Stimulated activated naive CD8-positive, alpha-beta T cell treated with anti-CD3 and anti-CD28 coated beads, Interleukin-15, amount 100 ng/mL, for 72 hours (primary cell): ENCODE measurements around the gene CECR2.
A peak's percentile ranks its signal among the peaks of the same experiment; 100 is the strongest.

Source experiments
- ATAC-seq: fragments of 150-1000 bp; cut with Tn5 transposase; 2 replicates; pipeline ENCODE4 v1.10.0; 2021; ENCODE audit warnings: mild to moderate bottlenecking, moderate library complexity
- DNase-seq, 2 donors: peaks; one replicate each; pipeline ENCODE4 v3.0.0; 2021 to 2022
- H3K27ac Mint-ChIP-seq, 2 donors: one replicate each; pipeline ENCODE4 v1.8.0; 2022; ENCODE audit warnings: mild to moderate bottlenecking in 2 of 2, mixed read lengths in 2 of 2, moderate library complexity in 2 of 2
- H3K27me3 Mint-ChIP-seq: one replicate; pipeline ENCODE4 v1.8.0; 2022; ENCODE audit warnings: mixed read lengths
- H3K4me1 Mint-ChIP-seq: one replicate; pipeline ENCODE4 v1.8.0; 2022; ENCODE audit warnings: mild to moderate bottlenecking, mixed read lengths
- H3K4me3 Mint-ChIP-seq, 2 donors: one replicate each; pipeline ENCODE4 v1.8.0; 2022; ENCODE audit warnings: mild to moderate bottlenecking in 2 of 2, mixed read lengths in 2 of 2, moderate library complexity in 1 of 2
- H3K9me3 Mint-ChIP-seq, 2 donors: one replicate each; pipeline ENCODE4 v1.8.0; 2022; ENCODE audit warnings: mixed read lengths in 2 of 2

The CECR2 gene

DNA sequence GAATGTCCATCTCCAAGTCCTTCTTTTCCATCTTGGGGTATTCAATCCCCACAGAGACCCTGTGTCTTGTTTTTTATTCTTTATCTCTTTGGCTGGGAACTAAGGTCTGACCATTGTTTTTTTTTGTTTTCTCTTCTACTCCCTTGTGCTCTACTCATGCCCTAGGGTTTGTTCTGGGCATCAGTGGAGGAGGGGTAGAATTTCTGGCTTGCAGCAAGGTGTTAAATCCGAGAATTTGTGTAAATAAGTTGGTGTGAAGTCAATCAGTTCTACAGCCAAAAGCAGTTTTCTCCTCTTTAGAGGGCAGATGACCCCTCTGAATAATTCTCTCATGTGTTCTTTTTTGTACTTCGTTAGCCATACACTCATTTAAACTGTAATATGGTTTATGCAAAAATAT lies 10.7 kb downstream of the CECR2 start:
- ATAC-seq (no peak), DNase-seq (no peak)
- H3K9me3 Mint-ChIP-seq: peaks cover 0 to 9% of the 10 kb centered on the region in 2 donors
- H3K27ac Mint-ChIP-seq: no peak overlapping the region
- no peak overlapping the region for H3K4me3 Mint-ChIP-seq
- peaks cover 16% of the 10 kb centered on the region for H3K27me3 Mint-ChIP-seq
- H3K4me1 Mint-ChIP-seq: no peaks in the 10 kb centered on the region

DNA sequence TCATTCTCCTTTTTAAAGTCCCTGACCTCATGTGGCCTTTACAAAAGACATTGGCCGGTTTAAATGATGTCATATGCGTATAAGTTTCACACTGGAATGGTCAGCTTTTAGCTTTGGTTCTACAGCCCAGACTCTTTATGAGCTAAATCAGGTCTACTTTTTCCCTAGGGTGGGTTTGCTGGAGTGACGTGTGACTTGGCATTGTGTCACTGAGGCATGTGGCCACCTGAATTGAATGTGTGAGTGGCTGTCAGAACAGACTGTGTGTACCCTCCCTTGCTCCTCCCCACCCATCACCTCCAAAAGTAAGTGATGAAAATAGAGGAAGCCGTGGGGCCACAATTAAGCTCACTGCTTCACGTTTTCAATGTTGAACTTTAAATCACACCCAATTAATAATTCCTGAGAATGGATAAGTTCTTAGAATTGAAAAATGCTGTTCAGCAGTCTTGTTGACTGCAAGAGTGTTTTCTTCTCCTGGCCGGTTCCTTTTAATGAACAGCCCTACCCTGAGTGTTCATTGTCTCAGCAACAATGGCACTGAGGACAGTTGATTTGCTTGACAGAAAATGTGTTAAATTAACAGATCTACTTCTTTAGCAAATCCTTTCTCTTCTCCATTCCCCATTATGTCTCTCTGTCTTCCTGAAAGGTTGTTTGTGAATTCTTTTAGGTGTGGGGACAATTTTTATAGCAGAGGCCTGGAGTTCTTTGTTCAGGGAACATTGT lies 11.3 kb downstream of the CECR2 start:
- no peak overlapping the region for H3K4me3 Mint-ChIP-seq
- no peaks in the 10 kb centered on the region for H3K4me1 Mint-ChIP-seq
- peaks cover 16% of the 10 kb centered on the region for H3K27me3 Mint-ChIP-seq
- H3K27ac Mint-ChIP-seq: no peak overlapping the region
- DNase-seq: no peak
- H3K9me3 Mint-ChIP-seq: peaks cover 0 to 14% of the 10 kb centered on the region in 2 donors
- no peak for ATAC-seq

DNA sequence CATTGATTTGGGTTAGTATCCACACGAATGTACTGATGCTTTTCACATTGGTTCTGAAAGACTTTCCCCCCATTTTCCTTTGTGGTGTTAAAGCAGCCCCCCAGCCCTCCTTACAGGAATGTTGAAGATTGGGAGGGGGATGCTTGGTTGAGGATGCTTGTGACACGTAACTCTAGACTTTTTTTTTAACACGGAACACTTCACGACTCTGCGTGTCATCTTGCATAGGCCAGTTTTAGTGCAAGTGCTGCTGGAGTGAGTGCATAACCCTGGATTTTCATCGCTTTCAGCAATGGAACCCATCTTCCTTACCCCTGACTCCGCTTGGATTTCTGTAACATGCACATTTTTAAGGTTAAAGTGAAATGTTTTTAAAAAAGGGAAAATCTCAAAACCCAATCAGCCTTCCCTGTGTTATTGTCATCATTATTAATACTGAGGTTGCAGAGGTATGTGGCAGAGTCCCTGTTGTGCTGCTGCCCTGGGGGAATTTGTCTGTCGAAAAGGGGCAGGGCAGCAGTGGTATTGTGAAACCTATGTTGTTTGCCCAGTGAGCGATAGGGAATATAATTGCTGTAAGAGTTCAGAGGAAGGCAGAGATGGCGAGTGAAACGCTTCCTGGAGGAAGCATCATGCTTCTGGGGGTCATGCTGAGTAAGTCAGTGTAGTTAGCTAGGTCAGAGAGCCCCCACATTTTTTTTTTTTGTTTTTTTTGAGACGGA lies 12.1 kb downstream of the CECR2 start:
- Mint-ChIP-seq H3K4me1 (no peaks in the 10 kb centered on the region), H3K27ac (no peak overlapping the region), H3K9me3 (peaks cover 0 to 14% of the 10 kb centered on the region in 2 donors), H3K27me3 (peaks cover 16% of the 10 kb centered on the region), H3K4me3 (no peak overlapping the region)
- DNase-seq: no peak
- no peak for ATAC-seq

DNA sequence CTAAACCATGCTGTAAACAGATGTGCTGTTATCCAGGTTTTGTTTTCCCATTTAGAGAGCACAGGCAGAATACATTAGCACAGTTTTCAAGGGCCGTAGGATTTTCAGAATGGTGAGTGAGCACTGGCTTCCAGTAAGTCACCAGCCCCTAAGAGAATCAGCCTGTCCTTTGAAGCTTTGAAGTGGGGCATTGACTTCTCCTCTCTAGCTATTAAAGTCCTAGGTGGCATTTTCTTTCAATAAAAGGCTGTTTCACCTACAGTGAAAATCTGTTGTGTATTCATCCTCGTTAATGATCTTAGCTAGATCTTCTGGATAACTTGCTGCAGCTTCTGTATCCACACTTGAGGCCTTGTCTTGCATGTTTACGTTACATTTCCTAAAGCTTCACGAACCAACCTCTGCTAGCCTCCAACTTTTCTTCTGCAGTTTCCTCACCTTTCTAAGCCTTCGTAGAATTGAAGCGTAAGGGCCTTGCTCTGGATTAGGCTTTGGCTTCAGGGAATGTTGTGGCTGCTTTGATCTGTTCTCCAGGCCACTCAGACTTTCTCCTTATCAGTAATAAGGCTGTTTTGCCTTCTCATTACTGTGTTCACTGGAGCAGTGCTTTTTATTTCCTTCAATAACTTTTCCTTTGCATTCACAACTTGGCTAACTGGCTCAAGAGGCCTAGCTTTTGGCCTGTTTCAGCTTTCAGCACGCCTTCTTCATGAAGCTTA lies 15.5 kb downstream of the CECR2 start:
- DNase-seq (no peak), ATAC-seq (no peak)
- Mint-ChIP-seq H3K27me3 (peaks cover 8% of the 10 kb centered on the region), H3K9me3 (peaks cover 0 to 14% of the 10 kb centered on the region in 2 donors), H3K4me1 (no peaks in the 10 kb centered on the region), H3K27ac (no peak overlapping the region), H3K4me3 (no peak overlapping the region)

DNA sequence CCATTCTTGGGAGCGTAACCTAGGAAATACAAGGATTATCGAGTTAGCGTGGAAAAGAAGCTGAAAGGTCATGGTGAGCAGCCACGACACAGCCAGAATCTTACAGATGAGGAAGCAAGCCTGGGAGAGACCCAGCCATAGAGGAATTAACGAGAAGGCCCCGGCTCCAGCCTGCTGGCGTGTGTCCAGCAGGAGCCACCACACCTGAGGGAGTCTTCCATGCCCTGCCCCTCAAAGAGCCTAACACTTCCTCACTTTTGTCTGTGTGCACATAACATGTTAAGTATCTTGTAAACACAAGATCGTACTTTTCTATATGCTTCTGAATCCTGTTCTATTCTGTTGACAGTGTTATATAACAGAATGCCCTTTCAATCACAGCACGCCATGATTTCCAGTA lies 18.1 kb downstream of the CECR2 start:
- Mint-ChIP-seq H3K4me3 (no peak overlapping the region), H3K27ac (no peak overlapping the region), H3K9me3 (peaks cover 0 to 14% of the 10 kb centered on the region in 2 donors), H3K4me1 (no peaks in the 10 kb centered on the region), H3K27me3 (no peaks in the 10 kb centered on the region)
- DNase-seq: no peak
- ATAC-seq: no peak

DNA sequence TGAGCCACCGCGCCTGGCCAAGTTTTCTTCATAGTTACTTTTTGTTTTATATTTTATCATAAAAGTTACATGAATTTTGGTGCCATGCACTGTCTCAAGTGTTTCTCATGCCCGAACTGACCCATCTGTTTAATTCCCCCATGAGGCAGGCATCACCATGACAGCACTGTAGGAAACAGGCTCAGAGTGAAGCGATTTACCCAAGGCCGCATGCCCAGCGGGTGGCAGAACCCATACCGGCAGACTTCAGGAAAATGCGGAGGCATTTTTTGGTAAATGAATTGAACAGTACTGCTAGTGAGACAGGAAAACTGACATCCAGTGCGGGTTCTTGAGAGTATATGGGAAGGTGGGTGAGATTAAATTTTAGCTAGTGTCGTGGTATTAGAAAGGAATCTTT lies 19.0 kb downstream of the CECR2 start:
- no peaks in the 10 kb centered on the region for H3K4me1 Mint-ChIP-seq
- no peak overlapping the region for H3K4me3 Mint-ChIP-seq
- DNase-seq: no peak
- H3K9me3 Mint-ChIP-seq: peaks cover 0 to 14% of the 10 kb centered on the region in 2 donors
- H3K27ac Mint-ChIP-seq: no peak overlapping the region
- ATAC-seq: no peak
- H3K27me3 Mint-ChIP-seq: no peaks in the 10 kb centered on the region

DNA sequence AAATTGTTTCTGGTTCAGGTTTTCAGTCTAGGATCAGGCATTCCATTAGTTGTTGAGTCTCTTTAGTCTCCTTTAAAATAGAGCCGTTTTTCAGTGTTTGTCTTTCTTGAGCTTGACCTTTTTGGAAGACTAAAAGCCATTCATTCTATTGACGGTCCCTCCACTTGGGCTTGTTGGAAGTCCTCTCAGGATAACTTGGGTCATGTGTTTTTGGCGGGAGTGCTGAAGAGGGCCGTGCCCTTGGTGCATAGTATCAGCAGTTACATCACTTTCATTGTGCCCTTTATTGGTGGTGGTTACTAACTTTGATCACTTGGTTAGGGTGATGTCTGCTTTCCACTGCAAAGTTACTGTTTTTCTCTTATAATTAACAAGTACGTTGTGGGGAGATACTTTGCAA lies 20.8 kb downstream of the CECR2 start:
- Mint-ChIP-seq H3K4me1 (no peaks in the 10 kb centered on the region), H3K27me3 (no peaks in the 10 kb centered on the region), H3K27ac (no peak overlapping the region), H3K4me3 (no peak overlapping the region), H3K9me3 (peaks cover 0 to 4% of the 10 kb centered on the region in 2 donors)
- no peak for DNase-seq
- no peak for ATAC-seq

DNA sequence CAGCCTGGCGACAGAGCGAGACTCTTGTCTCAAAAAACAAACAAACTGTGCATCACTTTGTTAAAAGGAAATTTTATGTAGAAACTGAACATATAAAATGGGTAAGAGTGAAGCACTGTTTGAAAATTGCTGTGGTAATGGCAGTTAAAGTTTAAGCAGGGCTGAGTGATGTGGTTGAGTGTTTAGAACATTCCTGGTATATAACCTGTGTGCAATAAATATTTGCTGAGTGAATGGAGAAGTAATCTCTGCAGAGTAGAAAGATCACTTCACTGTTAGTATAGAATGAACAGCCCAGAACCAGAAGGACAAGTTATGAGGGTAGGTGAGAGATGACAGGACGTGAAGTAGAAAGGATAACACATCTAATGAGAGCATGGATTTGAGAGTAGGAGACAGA lies 27.3 kb downstream of the CECR2 start:
- ATAC-seq (no peak), DNase-seq (no peak)
- H3K27me3 Mint-ChIP-seq: no peaks in the 10 kb centered on the region
- H3K27ac Mint-ChIP-seq: no peak overlapping the region
- no peaks in the 10 kb centered on the region for H3K4me1 Mint-ChIP-seq
- H3K4me3 Mint-ChIP-seq: no peak overlapping the region
- no peaks in the 10 kb centered on the region for H3K9me3 Mint-ChIP-seq

DNA sequence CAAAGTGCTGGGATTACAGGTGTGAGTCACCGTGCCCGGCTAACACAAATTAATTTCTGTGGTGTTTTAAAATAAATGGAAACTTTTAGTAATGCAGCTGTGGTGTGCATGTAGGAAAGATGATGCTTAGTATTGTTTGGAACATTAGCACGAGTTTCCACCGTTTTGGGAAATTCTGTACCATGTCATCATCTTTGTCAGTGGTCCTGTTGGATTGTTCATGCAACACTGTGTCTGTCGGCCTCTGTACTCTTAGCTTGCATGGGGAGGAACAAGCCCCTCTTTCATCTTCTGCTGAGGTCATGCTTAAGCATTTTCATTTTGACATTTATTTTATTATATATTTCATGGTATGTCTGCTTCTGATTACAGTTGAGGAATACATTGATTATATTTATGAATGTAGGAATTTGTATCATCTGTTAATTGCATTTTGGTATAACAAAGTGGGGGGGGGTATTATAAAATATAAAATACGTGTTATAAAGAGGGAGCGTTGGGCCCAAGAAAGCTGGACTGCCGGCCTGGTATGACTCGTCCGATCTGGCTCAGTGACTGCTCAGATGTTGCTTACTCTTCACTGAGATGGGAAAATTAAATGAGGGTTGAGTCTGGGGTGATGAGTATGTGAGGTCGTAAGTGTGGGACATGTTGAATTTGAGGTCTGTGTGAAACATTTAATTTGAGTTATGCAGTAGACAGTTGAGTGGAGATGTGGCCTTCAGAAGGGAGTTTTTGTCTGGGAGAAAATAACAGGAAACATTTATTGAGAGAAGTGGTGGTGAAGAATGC lies 28.7 kb downstream of the CECR2 start:
- no peaks in the 10 kb centered on the region for H3K9me3 Mint-ChIP-seq
- no peaks in the 10 kb centered on the region for H3K27me3 Mint-ChIP-seq

DNA sequence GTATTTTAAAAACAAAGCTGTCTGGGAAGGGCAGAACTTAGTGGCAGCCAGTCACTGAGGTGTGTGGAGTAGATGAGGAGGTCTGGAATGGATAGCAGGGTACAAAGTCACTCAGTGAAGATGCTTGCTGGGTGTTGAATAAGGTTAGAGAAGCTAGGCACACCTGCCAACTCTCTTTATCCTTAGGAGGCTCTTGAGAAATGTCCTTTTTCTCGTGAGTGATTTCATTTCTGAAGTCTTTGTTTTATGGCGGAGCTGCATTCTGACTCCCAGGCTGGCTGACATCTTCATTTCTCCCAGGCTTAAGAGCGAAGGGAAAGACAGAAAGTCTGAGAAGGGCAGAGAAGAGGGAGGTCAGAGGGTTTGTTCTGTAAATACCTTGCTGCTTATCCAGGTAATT lies 31.0 kb downstream of the CECR2 start:
- Mint-ChIP-seq H3K27ac (no peak overlapping the region), H3K9me3 (no peaks in the 10 kb centered on the region), H3K4me1 (no peaks in the 10 kb centered on the region), H3K27me3 (no peaks in the 10 kb centered on the region), H3K4me3 (no peak overlapping the region)
- DNase-seq (no peak), ATAC-seq (no peak)

More for the DNA sequence above, 28.7 kb downstream of the CECR2 start:
- no peak for DNase-seq
- no peak overlapping the region for H3K4me3 Mint-ChIP-seq
- H3K4me1 Mint-ChIP-seq: no peaks in the 10 kb centered on the region
- no peak overlapping the region for H3K27ac Mint-ChIP-seq
- no peak for ATAC-seq

DNA sequence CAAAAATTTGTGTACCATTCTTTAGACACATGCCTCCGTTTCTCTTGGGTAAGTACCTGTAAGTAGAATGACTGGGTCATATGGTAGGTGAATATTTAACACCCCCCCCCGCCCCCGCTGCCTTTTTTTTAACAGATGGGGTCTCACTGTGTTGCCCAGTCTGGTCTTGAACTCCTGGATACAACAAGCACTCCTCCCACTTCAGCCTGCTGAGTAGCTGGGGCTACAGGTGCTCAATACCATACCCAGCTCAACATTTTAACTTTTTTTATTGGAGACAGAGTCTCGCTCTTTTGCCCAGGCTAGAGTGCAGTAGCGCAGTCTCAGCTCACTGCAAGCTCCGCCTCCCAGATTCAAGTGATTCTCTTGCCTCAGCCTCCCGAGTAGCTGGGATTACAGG lies 32.5 kb downstream of the CECR2 start:
- Mint-ChIP-seq H3K27ac (no peak overlapping the region), H3K4me1 (no peaks in the 10 kb centered on the region), H3K9me3 (no peaks in the 10 kb centered on the region), H3K27me3 (no peaks in the 10 kb centered on the region), H3K4me3 (no peak overlapping the region)
- DNase-seq (no peak), ATAC-seq (no peak)

DNA sequence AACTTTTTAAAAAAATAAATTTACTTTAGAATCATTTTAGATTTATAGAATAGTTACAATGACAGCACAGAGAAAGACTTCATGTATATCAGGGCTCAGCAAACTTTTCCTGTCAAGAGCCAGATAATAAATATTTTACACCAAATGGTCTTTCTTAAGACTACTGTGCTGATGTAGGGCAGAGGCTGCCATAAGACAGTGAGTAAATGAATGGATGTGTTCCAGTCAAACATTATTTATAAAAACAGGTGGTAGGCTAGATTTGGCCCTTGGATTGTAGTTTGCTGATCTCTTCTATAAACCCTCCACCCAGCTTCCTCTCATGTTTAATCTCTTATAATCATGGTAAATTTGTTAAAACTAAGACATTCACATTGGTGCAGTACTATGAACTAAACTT lies 33.0 kb downstream of the CECR2 start:
- H3K4me3 Mint-ChIP-seq: no peak overlapping the region
- DNase-seq (no peak), ATAC-seq (no peak)
- no peaks in the 10 kb centered on the region for H3K27me3 Mint-ChIP-seq
- H3K27ac Mint-ChIP-seq: no peak overlapping the region
- no peaks in the 10 kb centered on the region for H3K9me3 Mint-ChIP-seq
- H3K4me1 Mint-ChIP-seq: no peaks in the 10 kb centered on the region

DNA sequence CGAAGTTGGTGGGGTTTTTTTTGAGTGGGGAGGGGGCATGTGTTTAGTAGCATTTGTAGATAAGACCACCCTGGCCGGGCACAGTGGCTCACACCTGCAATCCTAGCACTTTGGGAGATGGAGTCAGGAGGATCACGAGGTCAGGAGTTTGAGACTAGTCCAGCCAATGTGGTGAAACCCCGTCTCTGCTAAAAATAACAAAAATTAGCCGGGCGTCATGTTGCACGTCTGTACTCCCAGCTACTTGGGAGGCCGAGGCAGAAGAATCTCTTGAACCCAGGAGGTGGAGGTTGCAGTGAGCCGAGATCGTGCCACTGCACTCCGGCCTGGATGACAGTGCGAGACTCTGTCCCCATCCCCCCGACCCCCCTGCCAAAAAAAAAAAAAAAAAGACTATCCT lies 34.6 kb downstream of the CECR2 start:
- Mint-ChIP-seq H3K9me3 (no peaks in the 10 kb centered on the region), H3K27me3 (no peaks in the 10 kb centered on the region), H3K4me3 (no peak overlapping the region), H3K27ac (no peak overlapping the region), H3K4me1 (no peaks in the 10 kb centered on the region)
- no peak for ATAC-seq
- DNase-seq: no peak

DNA sequence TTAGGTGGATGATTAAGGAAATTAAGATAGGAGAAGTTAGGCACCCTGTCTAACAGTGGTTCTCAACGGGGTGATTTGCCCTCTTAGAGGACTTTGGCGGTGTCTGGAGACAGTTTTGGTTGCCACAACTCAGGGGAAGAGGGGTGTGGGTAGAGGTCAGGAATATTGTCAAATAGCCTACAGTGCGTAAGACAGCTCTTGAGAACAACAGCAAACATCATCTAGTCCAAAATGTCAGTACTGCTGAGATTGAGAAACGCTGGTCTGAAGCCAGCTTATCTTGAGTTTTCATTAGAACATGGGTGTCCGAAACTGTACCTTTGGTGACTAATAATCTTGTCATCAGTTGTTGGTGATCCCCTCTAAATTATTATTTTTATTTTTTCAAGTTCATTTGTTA lies 38.4 kb downstream of the CECR2 start:
- no peak for ATAC-seq
- Mint-ChIP-seq H3K9me3 (no peaks in the 10 kb centered on the region), H3K4me1 (no peaks in the 10 kb centered on the region), H3K27ac (peak overlapping the region in 1 of 2 donors; percentile 76), H3K27me3 (no peaks in the 10 kb centered on the region), H3K4me3 (no peak overlapping the region)
- no peak for DNase-seq

DNA sequence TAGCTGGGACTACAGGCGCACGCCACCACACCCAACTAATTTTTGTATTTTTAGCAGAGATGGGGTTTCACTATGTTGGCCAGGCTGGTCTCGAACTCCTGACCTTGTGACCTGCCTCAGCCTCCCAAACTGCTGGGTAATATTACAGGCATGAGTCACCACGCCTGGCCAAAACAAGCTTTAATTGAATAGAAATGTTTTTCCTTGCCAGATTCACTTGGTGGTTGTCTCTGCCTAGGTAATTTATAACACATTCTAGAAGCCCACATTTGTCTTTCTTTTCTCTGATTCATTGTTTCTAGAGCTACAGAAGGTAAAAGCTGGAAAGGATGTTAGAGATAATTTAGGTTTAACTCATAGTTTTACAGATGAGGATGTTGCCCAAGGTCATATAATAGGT lies 41.3 kb downstream of the CECR2 start:
- DNase-seq (no peak), ATAC-seq (no peak)
- H3K9me3 Mint-ChIP-seq: no peaks in the 10 kb centered on the region
- no peaks in the 10 kb centered on the region for H3K27me3 Mint-ChIP-seq
- no peaks in the 10 kb centered on the region for H3K4me1 Mint-ChIP-seq
- no peak overlapping the region for H3K27ac Mint-ChIP-seq
- no peak overlapping the region for H3K4me3 Mint-ChIP-seq
